Body of pancreas (tissue), 4 donors: ENCODE data around the gene RGS7BP.

Experiments
- POLR2A ChIP-seq, 3 donors: fragments of 450-650 bp; IDR thresholded peaks; one replicate each; pipeline ENCODE4 v1.6.1; 2016; ENCODE audit warnings: antibody characterized with exemption in 3 of 3, mild to moderate bottlenecking in 2 of 3
- TF ChIP-seq, protein P1 (sequence below), 7 experiments: fragments of 450-650 bp in 4 of 7; fragments of 200-600 bp in 3 of 7; sonication (generic) in 3 of 7; IDR thresholded peaks; one replicate each; pipeline ENCODE4 v1.5.1; 2016 to 2019; ENCODE audit warnings: antibody characterized with exemption in 7 of 7

DNA sequence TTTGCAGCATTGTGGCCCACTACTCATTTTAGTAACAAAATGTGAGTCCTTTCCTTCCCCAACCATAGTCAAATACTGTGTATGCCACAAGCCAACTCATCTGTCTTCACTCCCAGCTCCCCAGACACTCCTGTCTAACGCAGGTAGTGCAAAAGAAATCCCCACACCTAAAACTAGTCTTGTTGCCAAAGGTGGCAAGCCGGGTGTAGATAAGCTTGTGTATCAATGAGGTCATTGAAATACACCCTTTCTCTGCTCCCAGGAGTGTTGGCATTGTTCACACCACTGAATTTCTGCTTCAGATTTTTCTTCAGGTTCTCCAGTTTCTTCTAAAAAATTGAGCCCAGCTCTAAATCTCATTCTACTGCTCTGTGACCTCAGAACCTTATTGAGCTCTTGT, 19.7 kb upstream of the RGS7BP start:
- TF ChIP-seq, protein P1, sequence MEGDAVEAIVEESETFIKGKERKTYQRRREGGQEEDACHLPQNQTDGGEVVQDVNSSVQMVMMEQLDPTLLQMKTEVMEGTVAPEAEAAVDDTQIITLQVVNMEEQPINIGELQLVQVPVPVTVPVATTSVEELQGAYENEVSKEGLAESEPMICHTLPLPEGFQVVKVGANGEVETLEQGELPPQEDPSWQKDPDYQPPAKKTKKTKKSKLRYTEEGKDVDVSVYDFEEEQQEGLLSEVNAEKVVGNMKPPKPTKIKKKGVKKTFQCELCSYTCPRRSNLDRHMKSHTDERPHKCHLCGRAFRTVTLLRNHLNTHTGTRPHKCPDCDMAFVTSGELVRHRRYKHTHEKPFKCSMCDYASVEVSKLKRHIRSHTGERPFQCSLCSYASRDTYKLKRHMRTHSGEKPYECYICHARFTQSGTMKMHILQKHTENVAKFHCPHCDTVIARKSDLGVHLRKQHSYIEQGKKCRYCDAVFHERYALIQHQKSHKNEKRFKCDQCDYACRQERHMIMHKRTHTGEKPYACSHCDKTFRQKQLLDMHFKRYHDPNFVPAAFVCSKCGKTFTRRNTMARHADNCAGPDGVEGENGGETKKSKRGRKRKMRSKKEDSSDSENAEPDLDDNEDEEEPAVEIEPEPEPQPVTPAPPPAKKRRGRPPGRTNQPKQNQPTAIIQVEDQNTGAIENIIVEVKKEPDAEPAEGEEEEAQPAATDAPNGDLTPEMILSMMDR (IDR thresholded peaks at IDR 0.05) = no peak
- TF ChIP-seq POLR2A (IDR thresholded peaks at IDR 0.05) = no peak
